DOHH2 (cell line): Measurements from ENCODE around the gene SRP14.

Source experiments
- H3F3A ChIP-seq: fragments of 200-600 bp; sonication (generic), shearing (Covaris generic); 2 replicates; pipeline ENCODE4 v1.6.0; 2016; ENCODE audit warnings: antibody characterized with exemption, mild to moderate bottlenecking; ENCODE audit not compliant: control insufficient read depth, insufficient read depth
- H3K27ac ChIP-seq: fragments of 200-600 bp; sonication (generic); 2 replicates; pipeline ENCODE4 v1.5.1; 2014; ENCODE audit warnings: low read depth, mild to moderate bottlenecking, low read length, moderate library complexity
- H3K27me3 ChIP-seq: fragments of 200-600 bp; sonication (generic); 2 replicates; pipeline ENCODE4 v1.6.1; 2014; ENCODE audit warnings: mild to moderate bottlenecking, low read length, mixed read lengths; ENCODE audit not compliant: control insufficient read depth
- H3K36me3 ChIP-seq: fragments of 200-600 bp; sonication (generic); 2 replicates; pipeline ENCODE4 v1.6.1; 2014; ENCODE audit warnings: mild to moderate bottlenecking, low read length, moderate library complexity, mixed read lengths; ENCODE audit not compliant: control insufficient read depth
- H3K4me1 ChIP-seq: fragments of 200-600 bp; sonication (generic); 2 replicates; pipeline ENCODE4 v1.6.1; 2014; ENCODE audit warnings: mild to moderate bottlenecking, low read length, mixed read lengths; ENCODE audit not compliant: control insufficient read depth
- H3K4me2 ChIP-seq: fragments of 200-600 bp; sonication (generic); 2 replicates; pipeline ENCODE4 v1.6.0; 2014; ENCODE audit warnings: mild to moderate bottlenecking, low read length, moderate library complexity
- H3K4me3 ChIP-seq: fragments of 200-600 bp; sonication (generic); 2 replicates; pipeline ENCODE4 v1.5.1; 2014; ENCODE audit warnings: mild to moderate bottlenecking, low read length, mixed read lengths
- H3K79me2 ChIP-seq: fragments of 200-600 bp; sonication (generic); 2 replicates; pipeline ENCODE4 v1.6.1; 2014; ENCODE audit warnings: mild to moderate bottlenecking, low read length, mixed read lengths; ENCODE audit not compliant: control insufficient read depth
- H3K9me2 ChIP-seq: fragments of 200-600 bp; sonication (generic); replicated peaks from 2 replicates; pipeline ENCODE4 v1.6.1; 2014; ENCODE audit warnings: mild to moderate bottlenecking, low read length, mixed read lengths; ENCODE audit not compliant: control insufficient read depth
- H3K9me3 ChIP-seq: fragments of 200-600 bp; sonication (generic); 2 replicates; pipeline ENCODE4 v1.6.1; 2014; ENCODE audit warnings: antibody characterized with exemption, low read length, mixed read lengths; ENCODE audit not compliant: control insufficient read depth, insufficient read depth
- H4K20me1 ChIP-seq: fragments of 200-600 bp; sonication (generic); 2 replicates; pipeline ENCODE4 v1.6.0; 2014; ENCODE audit warnings: low read depth, mild to moderate bottlenecking, antibody characterized with exemption, low read length, moderate library complexity; ENCODE audit not compliant: control insufficient read depth, insufficient read depth
- CTCF ChIP-seq: fragments of 200-600 bp; sonication (generic); IDR thresholded peaks from one replicate; pipeline ENCODE4 v1.5.1; 2014; ENCODE audit warnings: antibody characterized with exemption, mild to moderate bottlenecking, low read depth, low read length; ENCODE audit not compliant: poor library complexity, severe bottlenecking
- EZH2phosphoT487 ChIP-seq: fragments of 200-600 bp; sonication (generic); IDR thresholded peaks from 2 replicates; pipeline ENCODE4 v1.6.1; 2017; ENCODE audit warnings: borderline replicate concordance, mild to moderate bottlenecking, antibody characterized with exemption, low read length, moderate library complexity, mixed read lengths

SRP14 gene

DNA sequence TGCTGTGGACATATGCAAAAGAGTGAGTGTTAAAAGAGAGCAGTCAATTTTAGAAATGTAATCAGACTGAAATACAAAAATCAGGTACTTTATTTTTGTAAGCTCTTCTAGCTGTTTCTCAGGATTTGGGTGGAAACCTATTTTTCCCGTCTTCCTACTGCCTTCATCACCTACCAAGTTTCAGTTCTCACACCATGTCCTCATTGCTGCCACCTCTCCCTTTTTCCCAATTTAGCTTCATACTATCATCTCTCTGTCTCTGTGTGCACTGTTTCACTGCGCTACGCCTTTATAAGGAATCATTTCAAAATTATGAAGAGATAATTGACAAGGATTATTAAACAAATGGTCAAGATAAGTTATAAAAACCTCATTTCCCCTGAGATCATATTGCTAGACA lies 7.7 kb downstream of the SRP14 start:
- H3K4me2 ChIP-seq: no peak overlapping the region
- no peak overlapping the region for H3K27ac ChIP-seq
- H3K4me3 ChIP-seq: no peak overlapping the region
- H4K20me1 ChIP-seq: no peaks in the 10 kb centered on the region
- H3K9me3 ChIP-seq: no peaks in the 10 kb centered on the region
- peaks cover 10% of the 10 kb centered on the region for H3F3A ChIP-seq
- no peaks in the 10 kb centered on the region for H3K9me2 ChIP-seq
- H3K79me2 ChIP-seq: no peaks in the 10 kb centered on the region
- H3K27me3 ChIP-seq: no peaks in the 10 kb centered on the region
- H3K4me1 ChIP-seq: no peaks in the 10 kb centered on the region
- no peak for TF ChIP-seq EZH2phosphoT487
- no peak for TF ChIP-seq CTCF
- peaks cover 76% of the 10 kb centered on the region for H3K36me3 ChIP-seq

DNA sequence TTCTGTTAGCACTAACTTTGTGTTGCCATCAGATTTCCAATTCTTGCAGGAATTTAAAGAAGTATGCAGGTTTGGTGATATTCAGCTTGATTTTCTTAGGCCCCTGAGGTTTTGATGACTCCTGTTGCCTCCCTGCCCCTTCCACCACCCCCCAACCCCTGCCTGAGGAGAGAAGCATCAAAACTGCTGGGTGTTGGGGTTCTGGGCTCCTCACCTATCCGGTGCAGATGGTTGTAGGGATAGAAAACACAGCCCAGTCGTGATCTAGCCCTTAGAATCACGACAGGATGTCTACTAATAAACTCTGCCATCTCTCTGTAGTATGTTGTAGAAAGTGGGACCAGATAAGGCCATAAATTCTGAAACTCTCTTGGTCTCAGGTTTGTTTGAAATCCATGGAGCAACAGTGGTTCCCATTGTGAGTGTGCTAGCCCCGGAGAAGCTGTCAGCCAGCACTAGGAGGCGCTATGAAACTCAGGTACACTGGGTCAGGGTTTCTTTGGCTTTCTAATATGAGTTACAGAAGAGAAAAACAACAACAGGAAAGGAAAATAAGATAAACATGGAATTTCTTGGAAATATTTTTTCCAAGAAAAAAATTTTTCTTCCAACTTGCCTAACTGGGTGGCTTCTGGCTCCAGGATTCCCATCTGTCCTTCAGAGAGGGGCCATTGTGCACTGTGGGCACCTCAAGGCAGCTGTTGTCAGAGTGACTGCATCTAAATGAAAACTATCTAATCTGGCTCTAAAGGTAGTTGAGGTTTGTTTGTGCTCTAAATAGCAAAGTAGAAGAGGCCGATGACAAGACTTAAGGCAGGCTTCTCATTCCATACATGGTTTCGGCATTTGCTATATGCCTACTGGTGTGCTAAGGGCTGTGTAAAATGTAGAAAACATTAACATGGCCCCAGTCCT lies 8.7 kb downstream of the SRP14 start:
- peaks cover 72% of the 10 kb centered on the region for H3K36me3 ChIP-seq
- H3K4me1 ChIP-seq: no peaks in the 10 kb centered on the region
- no peak overlapping the region for H3K27ac ChIP-seq

DNA sequence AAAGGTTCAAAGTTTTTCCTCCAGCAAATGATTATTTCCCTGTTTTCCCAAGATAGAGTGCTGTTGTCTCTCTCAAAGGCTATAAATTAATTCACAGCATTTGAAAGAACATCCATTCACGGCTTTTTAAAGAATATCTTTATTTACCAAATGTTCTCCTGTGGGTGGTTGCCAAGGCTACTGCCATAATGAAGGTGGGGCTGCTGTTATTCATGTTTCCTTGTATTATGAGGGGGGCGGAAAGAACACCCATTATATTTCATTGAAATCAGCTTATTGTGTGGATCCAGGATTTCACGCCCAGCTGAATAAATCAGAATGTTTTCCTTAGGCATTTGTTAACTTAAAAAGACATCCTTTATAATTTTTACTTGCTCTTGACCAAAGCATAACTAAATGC lies 10.1 kb downstream of the SRP14 start:
- H3K36me3 ChIP-seq: peaks cover 67% of the 10 kb centered on the region

More for the DNA sequence above, 8.7 kb downstream of the SRP14 start:
- H3K9me3 ChIP-seq: no peaks in the 10 kb centered on the region
- H3K79me2 ChIP-seq: no peaks in the 10 kb centered on the region
- H4K20me1 ChIP-seq: no peaks in the 10 kb centered on the region
- H3F3A ChIP-seq: peaks cover 10% of the 10 kb centered on the region
- H3K9me2 ChIP-seq: no peaks in the 10 kb centered on the region
- H3K27me3 ChIP-seq: no peaks in the 10 kb centered on the region
- no peak overlapping the region for H3K4me2 ChIP-seq
- TF ChIP-seq EZH2phosphoT487: no peak
- TF ChIP-seq CTCF: peak; percentile 89
- no peak overlapping the region for H3K4me3 ChIP-seq

More for the DNA sequence above, 10.1 kb downstream of the SRP14 start:
- Histone ChIP-seq H3K27me3 (no peaks in the 10 kb centered on the region), H3F3A (peaks cover 10% of the 10 kb centered on the region), H3K4me2 (no peak overlapping the region), H3K9me2 (no peaks in the 10 kb centered on the region), H4K20me1 (no peaks in the 10 kb centered on the region), H3K4me3 (no peak overlapping the region), H3K4me1 (no peaks in the 10 kb centered on the region), H3K9me3 (no peaks in the 10 kb centered on the region), H3K27ac (no peak overlapping the region), H3K79me2 (no peaks in the 10 kb centered on the region)
- TF ChIP-seq EZH2phosphoT487 (no peak), CTCF (no peak)
